NOMO-1 treated with dmso at 0.1 percent for 144 hours (cell line): ENCODE measurements around the gene GALNT18.

Source experiments
- DNase-seq: peaks from one replicate; lab custom pipeline; 2025; ENCODE audit not compliant: unreplicated experiment; lab: John Stamatoyannopoulos, UW

Gene GALNT18

DNA sequence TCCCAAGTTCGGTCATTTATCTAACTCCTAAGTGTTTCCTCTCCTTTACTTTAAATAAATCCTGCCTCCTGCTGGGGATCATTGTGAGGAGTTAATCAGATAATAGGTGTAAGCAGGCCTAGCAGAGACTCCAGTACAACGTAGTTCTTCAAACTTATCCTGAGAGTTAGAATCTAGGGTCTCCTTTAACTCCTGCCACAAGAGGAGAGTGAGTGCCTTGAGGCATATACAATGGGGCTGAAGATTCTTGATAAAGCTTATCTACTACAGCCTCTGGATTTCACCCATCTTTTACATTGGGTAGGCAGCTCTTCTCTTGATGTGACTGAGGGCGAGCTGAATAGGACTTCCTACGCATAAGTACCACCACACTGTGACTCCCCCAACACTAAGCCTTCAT is 3.1 kb upstream of the GALNT18 start:
- no peak for DNase-seq

DNA sequence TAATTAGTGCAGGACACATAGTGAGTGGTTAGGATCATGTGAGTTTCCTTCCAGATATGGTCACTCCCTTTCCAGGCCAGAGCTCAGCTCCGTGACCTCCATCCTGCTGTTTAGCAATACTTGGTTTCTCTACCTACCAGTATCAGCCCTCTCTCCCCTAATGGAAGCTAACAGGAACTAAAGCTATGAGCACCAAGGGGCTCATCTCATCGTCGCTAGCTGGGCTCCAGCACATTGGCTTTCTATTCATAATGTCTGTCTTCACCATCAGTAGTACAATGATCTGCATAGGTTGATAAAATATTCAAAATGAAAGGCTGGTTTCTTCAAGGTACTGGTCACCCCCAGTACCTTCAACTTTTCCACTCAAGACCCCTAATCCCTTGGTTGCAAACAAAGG is 2.4 kb upstream of the GALNT18 start:
- no peak for DNase-seq

DNA sequence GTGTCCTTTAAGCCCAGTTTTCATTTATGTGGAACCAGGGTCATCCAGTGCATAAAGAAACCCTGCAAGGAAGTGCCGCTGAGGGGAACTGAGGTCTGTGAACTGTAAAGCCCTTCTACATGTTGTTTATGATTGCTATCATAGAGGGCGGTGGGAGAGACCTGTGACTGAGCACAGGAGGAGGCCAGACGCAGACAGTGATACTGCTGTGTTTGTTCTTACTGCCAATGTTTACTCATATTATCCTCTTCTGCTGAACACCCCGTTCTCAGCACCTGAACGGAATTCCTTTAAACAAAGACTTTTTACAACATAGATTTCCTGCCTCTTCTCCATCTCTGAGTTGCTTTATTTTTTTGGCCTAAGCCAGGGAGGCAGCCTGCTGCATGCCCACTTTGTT is 967 bp upstream of the GALNT18 start:
- DNase-seq = no peak

DNA sequence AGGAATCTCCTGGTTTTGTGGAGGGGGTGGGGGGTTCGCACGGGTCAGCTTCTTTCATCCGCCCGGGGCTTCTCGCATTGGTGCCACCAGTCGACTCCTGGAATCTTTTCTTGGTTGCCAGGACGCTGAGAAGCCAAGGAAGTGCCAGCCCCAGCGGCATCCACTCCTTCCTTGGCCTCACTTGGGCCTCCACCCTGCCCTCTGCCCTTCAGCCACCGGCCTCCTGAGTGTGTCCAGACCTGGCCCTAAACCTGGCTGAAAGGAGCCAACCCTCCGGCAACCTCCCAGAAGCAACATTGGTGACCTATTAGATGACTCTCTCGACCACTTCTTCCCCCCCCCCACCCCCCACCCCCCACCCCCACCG is 518 bp upstream of the GALNT18 start:
- DNase-seq = no peak

DNA sequence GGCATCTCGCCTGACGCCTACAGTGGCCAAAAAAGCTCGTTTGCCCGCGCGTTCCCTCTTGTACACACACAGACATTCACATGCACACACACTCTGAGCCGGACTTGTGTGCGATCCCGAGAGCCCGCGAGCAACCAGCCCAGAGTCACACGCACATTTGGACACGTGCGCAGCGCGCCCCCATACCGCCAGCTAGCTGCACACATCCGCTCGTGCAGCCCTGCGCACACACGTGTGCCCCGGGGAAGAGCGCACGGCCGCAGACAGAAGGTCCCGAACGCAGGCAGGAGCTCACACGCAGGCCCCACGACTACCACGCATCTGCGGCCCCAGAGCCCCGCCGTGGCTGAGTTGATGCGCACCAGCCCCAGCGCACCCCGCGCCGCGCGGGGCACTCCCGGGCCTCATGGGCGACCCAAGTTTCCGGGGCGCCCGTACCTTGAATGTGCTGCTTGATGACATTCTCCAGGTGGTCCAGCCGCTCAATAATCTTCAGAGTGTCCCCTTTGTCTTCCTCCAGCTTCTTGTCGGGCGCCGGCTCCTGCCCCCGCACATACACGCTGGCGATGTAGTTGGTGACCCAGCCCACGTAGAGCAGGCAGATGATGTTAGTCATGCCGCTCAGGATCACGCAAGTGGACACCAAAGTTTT is 758 bp downstream of the GALNT18 start:
- no peak for DNase-seq

DNA sequence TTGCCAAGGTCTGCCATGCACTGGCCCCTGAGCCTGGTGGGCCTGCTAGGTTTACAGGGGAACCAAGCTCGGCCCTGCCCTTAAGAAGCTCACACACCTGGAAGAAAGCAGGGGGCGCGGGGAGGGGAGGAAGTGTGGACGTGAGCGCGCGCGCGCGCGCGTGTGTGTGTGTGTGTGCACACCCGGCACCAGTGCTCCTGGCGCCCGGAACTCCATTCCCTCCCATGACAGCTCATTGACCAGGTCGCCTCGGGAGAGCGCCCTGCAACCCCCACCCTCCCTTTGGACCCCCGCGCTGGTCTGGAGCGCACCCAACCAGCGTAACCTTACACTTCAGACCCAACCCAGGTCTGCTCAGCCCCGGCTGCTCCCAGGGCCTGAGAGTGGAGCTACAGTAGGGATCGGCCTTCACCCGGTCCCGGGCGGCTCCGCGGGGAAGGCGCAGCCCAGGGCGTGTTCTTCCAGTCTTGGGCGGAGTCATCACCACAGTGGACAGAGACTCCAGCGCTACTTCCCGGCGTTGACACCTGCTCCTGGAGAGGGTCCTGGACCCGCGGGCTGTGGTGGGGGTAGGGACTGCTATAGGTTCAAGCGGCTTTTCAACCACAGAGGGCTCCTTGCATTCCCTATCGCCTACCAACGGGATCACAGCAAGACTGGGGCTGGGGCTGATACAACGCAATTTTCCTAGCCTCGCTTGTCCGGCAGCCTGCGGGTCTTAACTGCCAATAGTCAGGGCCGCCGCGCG is 1.5 kb downstream of the GALNT18 start:
- DNase-seq = no peak

DNA sequence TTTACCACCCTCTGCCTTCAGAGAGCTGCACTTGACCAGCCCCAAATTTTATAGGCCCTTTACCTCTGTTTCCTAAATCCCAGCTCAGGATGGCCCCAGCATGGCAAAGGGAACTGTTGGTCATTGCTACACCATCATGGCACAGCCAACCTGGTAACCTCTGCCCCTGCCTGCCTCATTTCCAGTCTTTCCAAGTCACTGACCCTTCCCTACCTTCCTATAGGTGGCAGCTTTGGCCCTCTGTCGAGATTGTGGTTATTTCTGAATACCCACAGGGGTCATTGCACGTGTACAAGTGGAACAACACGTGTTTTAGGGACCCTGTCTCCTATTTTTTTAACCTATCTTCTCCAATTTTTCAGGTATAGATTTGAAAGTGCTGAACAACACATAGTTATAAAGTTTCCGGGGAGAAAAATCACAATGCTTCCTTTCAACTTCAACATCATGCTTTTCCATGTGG is 2.8 kb downstream of the GALNT18 start:
- DNase-seq = no peak

DNA sequence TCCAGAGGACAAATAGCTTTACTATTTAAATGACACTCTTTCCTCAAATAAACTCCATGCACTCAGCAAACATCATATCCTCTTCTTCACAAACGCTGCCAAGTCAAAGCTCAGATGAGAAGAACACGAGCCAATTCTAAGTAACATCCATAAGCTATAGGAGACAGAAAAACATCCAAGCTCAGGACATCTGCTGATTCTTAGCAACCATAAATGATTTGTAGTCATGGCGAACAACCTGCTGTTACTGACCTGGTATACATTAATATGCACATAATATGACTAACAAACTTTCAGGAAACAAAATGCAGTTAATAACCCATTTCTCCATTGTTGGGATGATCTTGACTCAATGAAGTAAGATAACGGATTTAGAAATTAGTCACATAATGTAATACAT is 6.7 kb downstream of the GALNT18 start:
- no peak for DNase-seq

DNA sequence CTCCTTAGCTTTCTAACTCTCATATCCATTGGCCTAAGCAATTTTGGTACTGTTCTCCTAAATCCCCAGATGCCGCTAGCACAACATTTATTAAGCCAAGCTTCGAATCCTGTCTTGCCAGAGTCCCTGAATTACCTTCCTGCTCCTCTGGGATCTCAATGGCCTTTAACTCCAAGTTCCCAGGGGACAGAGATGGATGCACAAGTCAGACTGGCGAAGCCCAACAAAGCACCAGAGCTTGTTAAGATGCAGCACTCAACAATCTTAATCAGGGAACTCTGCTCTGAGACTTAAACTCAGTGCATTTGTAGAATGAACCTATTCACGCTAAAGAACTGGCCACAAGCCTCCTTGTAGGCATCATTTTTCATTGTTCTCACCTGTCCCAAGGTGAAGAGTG is 9.4 kb downstream of the GALNT18 start:
- DNase-seq = no peak

DNA sequence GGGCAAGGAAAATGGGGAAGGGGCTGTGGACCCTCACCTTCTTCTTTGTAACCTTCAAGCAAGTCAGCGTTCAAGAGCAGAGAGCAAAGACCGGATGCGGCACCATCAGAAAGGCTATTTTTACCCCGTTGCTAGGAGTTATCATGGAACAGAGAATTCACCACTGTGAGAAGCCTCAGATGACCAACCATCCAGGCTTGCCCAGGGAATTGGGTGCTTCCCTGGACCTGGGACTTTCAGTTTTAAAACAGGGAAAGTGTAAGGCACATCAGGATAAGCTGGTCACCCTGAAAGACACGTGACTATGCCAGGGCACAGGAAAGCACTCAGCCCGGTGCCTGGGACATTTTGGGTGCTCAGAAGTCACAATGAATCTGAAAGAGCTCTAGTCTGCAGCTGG is 10.4 kb downstream of the GALNT18 start:
- DNase-seq = no peak

DNA sequence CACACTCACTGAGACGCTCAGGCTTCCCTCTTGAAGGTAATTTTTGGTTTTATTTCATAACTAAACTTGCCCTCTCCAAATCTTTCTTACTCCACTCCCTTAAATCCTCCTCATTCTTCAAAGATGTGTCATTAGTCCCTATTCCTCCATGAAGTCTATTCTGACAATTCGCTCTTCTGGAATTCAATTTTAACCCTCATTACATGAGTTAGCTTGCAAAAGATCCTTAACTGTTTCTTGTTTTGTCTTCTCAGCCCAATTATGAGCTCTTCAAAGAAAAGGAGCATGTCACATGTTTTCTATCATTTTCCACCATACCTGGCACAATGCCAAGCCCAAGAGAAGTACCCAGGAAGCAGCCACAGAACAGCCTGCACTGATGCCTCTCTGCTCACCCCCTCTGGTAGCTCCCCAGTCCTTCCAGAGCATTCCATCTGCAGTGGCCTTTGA is 13.0 kb downstream of the GALNT18 start:
- no peak for DNase-seq

DNA sequence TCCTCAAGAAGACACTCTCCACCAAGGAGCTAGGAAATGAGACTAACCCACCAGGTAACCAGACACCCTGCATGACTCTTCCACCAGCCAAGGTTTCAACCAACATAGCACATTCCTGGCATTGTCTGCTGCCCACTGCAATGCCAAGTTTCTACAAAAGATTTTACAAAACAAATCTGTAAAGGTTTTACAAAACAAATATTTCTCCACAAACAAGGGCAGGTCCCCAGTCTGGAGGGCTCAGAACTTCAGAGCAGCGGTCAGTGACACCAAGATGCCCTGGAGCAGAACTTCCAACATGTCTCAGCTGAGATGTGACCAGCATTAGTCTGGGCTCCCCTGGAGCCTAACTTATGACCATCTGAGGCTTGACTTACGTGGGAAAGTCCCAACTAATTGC is 14.0 kb downstream of the GALNT18 start:
- no peak for DNase-seq

DNA sequence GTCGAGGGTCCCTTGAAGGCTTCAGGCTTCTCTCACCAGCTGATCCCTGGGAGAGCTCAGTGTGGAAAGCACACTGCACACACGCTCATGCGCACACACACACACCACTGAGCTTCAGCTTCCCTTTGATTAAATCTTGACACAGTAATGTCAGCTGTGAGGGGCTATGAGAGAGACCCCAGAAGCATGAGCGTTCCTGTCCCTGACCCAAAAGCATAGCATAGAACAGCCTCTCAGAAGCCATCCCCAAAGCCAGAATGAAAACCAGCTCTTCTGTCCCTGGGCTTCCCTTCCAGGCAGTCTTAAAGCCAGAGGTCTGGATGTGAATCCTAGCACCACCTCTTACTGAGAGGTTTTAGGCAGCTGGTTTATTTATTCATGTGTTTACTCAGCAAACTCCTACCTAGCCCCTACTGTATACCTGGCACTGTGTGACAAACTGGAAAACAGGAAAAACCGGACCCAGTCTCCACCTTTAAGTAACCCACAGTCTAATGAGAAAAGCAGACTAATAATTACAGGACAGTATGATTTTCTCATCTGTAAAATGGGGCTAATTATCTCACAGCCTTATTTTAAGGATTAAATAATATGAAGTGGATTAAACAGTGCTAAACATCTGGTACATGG is 15.9 kb downstream of the GALNT18 start:
- DNase-seq = no peak

DNA sequence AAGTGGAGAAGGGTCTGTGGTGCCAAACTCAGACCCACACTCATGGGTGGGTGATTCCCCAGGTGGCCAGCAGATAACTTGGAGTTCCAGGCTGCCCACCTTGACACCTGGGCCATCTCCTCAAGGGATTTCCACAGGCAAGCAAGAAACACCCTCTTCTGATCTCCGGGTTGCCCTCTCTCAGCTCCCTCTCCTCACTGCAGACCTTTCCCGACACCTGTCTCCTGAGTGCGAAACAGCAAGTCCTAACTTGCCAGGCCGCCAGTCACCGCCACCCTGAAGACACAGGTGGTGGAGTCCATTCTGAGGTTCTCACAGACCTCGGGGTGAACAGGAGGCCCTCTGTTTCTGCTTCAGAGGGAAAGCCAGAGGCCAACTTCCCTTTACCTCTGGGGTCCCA is 16.6 kb downstream of the GALNT18 start:
- DNase-seq = no peak

DNA sequence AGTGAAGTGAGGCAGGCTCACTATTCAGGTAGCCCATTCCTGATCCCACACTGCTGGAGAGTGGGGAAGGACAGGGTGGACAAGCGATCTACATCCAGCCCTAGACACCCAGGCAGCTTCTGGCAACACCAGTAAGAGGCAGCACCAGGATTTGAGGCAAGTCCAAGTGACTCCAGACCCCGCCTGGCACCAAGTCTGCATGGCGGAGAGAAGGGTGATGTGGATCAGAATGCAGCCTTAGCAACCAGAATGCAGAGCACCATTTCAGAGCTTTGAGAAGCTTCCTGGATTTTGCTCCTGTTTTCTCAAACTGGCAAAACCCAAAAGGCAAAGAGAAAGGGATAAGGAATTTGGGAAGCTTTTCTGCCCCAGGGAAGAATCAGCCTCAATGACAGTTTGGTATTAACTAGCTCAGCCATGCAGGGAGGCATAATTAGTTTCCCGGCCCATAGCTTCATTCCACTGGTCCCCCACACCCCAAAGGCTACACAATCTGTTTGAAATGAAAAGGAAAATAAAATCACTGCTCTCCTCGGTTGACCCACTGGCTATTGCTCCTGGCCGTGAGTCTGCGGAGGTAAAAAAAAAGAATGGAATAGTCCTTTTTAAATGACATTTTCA is 17.3 kb downstream of the GALNT18 start:
- no peak for DNase-seq

DNA sequence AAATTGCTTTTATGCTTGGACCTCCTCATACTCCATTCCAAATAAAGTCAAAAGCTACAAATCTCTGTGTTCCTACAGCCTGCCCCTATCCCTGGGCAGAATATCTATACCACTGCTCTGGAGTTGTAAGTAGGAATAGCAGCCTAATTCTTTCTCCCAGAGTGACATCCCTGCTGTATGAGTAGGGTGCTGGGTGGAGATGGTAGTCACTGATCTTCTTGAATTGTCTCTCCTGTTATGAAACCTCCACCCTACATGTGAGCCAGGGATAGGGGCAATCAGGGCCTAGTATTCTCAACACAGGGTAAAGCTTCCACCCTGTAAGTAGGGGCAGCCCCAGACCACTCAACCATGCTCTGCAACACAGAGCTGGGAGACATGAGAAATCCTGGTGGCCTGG is 19.8 kb downstream of the GALNT18 start:
- no peak for DNase-seq

DNA sequence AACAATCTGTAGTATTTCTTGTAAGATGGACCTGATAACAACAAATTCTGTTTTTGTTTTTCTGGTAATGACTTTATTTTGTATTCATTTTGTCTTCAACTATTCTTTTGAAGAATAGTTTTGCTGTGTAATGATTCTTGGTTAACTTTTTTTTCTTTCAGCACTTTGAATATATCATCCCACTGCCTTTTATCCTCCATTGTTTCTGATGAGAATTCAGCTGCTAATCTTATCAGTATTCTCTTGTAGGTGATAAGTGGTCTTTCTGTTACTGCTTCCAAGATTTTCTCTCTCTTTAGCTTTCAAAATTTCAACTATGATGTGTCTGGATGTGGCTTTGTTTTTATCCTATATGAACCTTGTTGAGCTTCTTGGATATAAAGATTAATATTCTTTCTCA is 21.5 kb downstream of the GALNT18 start:
- no peak for DNase-seq

DNA sequence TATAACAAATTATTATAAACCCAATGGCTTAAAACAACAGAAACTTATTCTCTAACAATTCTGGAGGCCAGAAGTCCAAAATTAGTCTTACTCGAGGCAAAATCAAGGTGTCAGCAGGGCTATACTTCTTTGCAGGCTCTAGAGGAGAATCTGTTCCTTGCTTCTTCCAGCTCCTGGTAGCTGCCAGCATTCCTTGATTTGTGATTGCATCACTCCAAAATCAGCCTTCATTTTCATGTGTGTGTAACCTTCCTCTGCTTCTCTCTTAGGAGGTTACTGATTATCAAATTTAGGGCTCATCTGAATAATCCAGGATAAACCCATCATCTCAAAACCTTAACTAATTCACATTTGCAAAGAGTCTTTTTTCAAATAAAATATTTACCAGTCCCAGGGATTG is 23.6 kb downstream of the GALNT18 start:
- no peak for DNase-seq

DNA sequence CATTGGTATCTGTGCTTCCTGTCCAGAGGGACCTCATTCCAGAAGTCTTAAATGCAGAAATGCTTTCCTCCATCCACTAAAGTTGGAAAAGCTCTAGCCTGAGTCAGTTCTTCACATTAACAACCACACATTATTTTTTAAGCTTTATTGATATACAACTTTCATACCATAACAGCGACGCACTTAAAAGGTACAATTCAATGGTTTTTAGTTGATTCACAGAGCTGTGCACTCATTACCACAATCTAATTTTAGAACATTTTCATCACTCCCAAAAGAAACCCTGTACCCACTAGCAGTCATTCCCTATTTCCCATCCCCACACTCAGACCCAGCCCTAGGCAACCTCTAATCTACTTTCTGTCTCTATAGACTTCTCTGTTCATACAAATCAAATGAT is 27.6 kb downstream of the GALNT18 start:
- DNase-seq = no peak

DNA sequence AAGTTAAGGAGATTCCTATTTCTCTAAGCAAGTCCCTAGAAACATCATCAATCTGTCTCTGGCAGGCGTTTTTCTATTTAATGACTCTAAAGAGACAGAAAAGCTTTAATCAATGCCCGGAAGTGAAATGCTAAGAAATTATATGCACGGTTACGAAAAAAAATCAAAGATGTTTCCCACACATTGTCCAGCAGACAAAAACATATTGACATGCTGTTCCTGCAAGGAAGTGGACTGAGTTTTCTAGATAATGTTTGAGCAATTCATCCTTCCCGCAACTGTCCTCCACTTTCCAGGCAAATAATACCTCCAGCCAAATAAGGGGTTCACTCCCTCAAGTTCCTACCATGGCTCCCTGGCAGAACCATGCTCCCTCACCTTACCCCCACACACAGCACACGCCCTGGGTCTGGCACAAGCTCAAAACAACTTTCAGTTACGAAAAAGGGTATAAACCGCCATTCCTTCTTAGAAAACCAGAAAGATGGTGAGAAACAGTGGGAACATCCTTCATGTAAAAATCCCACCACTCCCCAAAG is 29.6 kb downstream of the GALNT18 start:
- no peak for DNase-seq

DNA sequence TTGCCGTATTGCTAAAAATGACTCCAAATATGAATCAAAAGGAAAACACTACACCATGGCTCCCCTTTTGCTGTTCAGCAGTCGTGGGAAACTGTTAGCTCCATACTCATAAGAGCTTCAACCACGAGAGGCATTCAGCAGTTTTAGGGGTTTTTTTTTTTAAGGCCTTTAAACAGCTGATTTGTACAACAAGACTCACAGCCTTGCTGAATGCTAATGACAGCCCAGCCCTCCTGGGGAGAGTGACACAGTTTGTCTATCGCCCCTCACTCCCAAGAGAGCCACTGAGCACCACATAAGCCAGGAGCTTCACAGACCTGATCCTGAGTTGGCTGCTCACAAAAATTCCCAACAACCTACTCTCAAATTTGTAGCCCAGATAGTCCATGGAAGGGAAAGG is 32.4 kb downstream of the GALNT18 start:
- no peak for DNase-seq

DNA sequence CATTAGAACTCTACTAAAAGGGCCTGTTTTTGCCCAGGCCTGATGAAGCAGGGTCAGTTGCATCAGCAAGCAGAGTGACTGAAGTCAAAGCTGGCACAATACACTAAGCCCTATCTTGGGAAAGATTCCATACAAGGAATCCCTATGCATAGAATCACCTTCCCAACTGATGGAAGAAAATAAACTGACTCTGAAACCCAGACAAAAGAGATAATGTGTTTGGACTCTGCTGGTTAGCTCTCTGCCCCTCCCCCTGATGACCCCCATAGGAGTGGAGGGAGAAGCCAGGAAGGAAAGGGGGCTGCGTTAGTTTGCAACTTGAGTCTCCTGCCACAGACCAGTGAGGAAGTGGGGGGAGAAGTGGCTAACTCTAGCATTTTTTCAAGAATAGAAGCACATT is 32.9 kb downstream of the GALNT18 start:
- DNase-seq = no peak
